PC-3 (cell line): ENCODE results near the gene SCO2. TPM values are rescaled to one million over a fixed set of nuclear protein-coding genes. Genes with fewer than 3 reads are reported as not detected.
A peak's percentile ranks its signal among the peaks of the same experiment; 100 is the strongest.

Source experiments
- ATAC-seq: fragments of 200-7000 bp; cut with Tn5 transposase; 2 replicates; pipeline ENCODE4 v1.9.1; 2020; ENCODE audit warnings: mild to moderate bottlenecking, moderate library complexity
- BruUV-seq: library from RNA; stranded (reverse); fragments of 400-500 nt; replicated peaks from 2 replicates; lab custom pipeline; 2021; lab: Mats Ljungman, UMichigan
- CTCF ChIA-PET: fragments of 300-600 bp; sonication (Branson Sonifier 250); formaldehyde crosslinking; loops from one replicate; lab custom pipeline; 2022; ENCODE audit warnings: antibody characterized with exemption; lab: Charles Lee
- POLR2A ChIA-PET: fragments of 300-600 bp; sonication (Branson Sonifier 250); formaldehyde crosslinking; loops from one replicate; lab custom pipeline; 2022; ENCODE audit warnings: antibody characterized with exemption; ENCODE audit not compliant: unreplicated experiment; lab: Charles Lee
- DNase-seq: peaks from one replicate; pipeline ENCODE4 v3.0.0-alpha.2; 2015
- H2AFZ ChIP-seq: fragments of 300-600 bp; sonication (generic); 2 replicates; pipeline ENCODE4 v1.6.0; 2016; ENCODE audit warnings: antibody characterized with exemption, low read length
- H3F3A ChIP-seq: fragments of 300-600 bp; sonication (generic); one replicate; pipeline ENCODE4 v1.6.0; 2017; ENCODE audit warnings: antibody characterized with exemption, low read length, control low read depth, mild to moderate bottlenecking; ENCODE audit not compliant: unreplicated experiment
- H3K27ac ChIP-seq: fragments of 300-600 bp; sonication (generic); 2 replicates; pipeline ENCODE4 v1.5.1; 2016; ENCODE audit warnings: mild to moderate bottlenecking, low read length
- H3K27me3 ChIP-seq: fragments of 300-600 bp; sonication (generic); 2 replicates; pipeline ENCODE4 v1.6.1; 2016; ENCODE audit warnings: low read length, mixed read lengths
- H3K36me3 ChIP-seq: fragments of 300-600 bp; sonication (generic); 2 replicates; pipeline ENCODE4 v1.6.1; 2016; ENCODE audit warnings: low read depth, mixed run types, low read length, mixed read lengths
- H3K4me1 ChIP-seq: fragments of 300-600 bp; sonication (generic); 2 replicates; pipeline ENCODE4 v1.5.1; 2016; ENCODE audit warnings: low read length; ENCODE audit not compliant: insufficient read depth
- H3K4me2 ChIP-seq: fragments of 300-600 bp; sonication (generic); 2 replicates; pipeline ENCODE4 v1.6.0; 2016; ENCODE audit warnings: low read length
- H3K4me3 ChIP-seq: fragments of 300-600 bp; sonication (generic); 2 replicates; pipeline ENCODE4 v1.5.1; 2016; ENCODE audit warnings: mild to moderate bottlenecking, low read length, mixed read lengths
- H3K79me2 ChIP-seq: fragments of 300-600 bp; sonication (generic); 2 replicates; pipeline ENCODE4 v1.6.1; 2017; ENCODE audit warnings: low read length, mixed read lengths
- H3K9ac ChIP-seq: fragments of 300-600 bp; sonication (generic); 2 replicates; pipeline ENCODE4 v1.6.0; 2016; ENCODE audit warnings: mild to moderate bottlenecking, low read length
- H3K9me2 ChIP-seq: fragments of 300-600 bp; sonication (generic); replicated peaks from 2 replicates; pipeline ENCODE4 v1.6.1; 2016; ENCODE audit warnings: mixed run types, low read length, mixed read lengths
- H3K9me3 ChIP-seq: fragments of 300-600 bp; sonication (generic); 2 replicates; pipeline ENCODE4 v1.6.1; 2016; ENCODE audit warnings: low read length, mixed read lengths
- H4K20me1 ChIP-seq: fragments of 300-600 bp; sonication (generic); 2 replicates; pipeline ENCODE4 v1.6.1; 2016; ENCODE audit warnings: low read length, mixed read lengths
- CTCF ChIP-seq: fragments of 300-600 bp; sonication (generic); conservative IDR thresholded peaks from 2 replicates; pipeline ENCODE4 v1.5.1; 2017; ENCODE audit warnings: antibody characterized with exemption, low read depth, mild to moderate bottlenecking, low read length
- EZH2 ChIP-seq: fragments of 300-600 bp; sonication (generic); IDR thresholded peaks from one replicate; pipeline ENCODE4 v1.6.1; 2017; ENCODE audit warnings: antibody characterized with exemption, mild to moderate bottlenecking, low read length; ENCODE audit not compliant: unreplicated experiment
- EZH2phosphoT487 ChIP-seq: fragments of 300-600 bp; sonication (generic); IDR thresholded peaks from 2 replicates; pipeline ENCODE4 v1.6.1; 2018; ENCODE audit warnings: mild to moderate bottlenecking, antibody characterized with exemption, low read length, borderline replicate concordance
- intact Hi-C: fragments of 100-400 bp; cut with micrococcal nuclease; formaldehyde crosslinking; loops from 2 replicates; pipeline ENCODE4 v1.9.0; 2023
- total RNA-seq: library from RNA; depleted of rRNA; stranded (reverse); fragments of >200 nt; gene quantifications from 2 replicates; pipeline ENCODE4 v1.2.3, GENCODE V29; 2014

The SCO2 gene
- total RNA-seq, 1 experiment from 2014 or later, result 5.8 TPM

- ATAC-seq, result no peak
- ChIA-PET CTCF (interaction anchor here (2.7 kb wide), 1 partner anchor 97 kb away, joined by 16 read pairs; no protein-coding TSS in a partner anchor), POLR2A (no interaction called here)
- peaks cover 9% of the 10 kb centered on the region; the same call in 1 of the 2 replicates for H3K4me1 ChIP-seq
- H3K4me3 ChIP-seq, result peak overlapping the region; percentile 81
- no peaks in the 10 kb centered on the region; the same call in 1 of the 2 replicates for H3K36me3 ChIP-seq
- peak overlapping the region; percentile 78; the same call in 1 of the 2 replicates for H3K27ac ChIP-seq
- H4K20me1 ChIP-seq, result no peaks in the 10 kb centered on the region; the same call in 1 of the 2 replicates
- no peaks in the 10 kb centered on the region for H3K9me3 ChIP-seq
- H3K4me2 ChIP-seq, result peak overlapping the region; percentile 98
- no peaks in the 10 kb centered on the region for H3K27me3 ChIP-seq
- DNase-seq, result no peak
- H3F3A ChIP-seq, result no peaks in the 10 kb centered on the region
- peak overlapping the region; percentile 94 for H3K9ac ChIP-seq
- TF ChIP-seq EZH2phosphoT487, result no peak
- no peak for TF ChIP-seq CTCF
- TF ChIP-seq EZH2, result no peak
- no TSS peak for BruUV-seq
- H3K79me2 ChIP-seq, result peaks cover 25% of the 10 kb centered on the region
- intact Hi-C loops, result no loop called here
- H2AFZ ChIP-seq, result no peak overlapping the region
- no peaks in the 10 kb centered on the region for H3K9me2 ChIP-seq
Measured at GRCh38 chr22:50523806-50524675, 1.4 kb downstream of the SCO2 start.

- Histone ChIP-seq H3F3A (no peaks in the 10 kb centered on the region), H3K79me2 (peaks cover 25% of the 10 kb centered on the region), H3K4me2 (0 out of 2 replicates have a peak overlapping the region, but pooled peaks have one; percentile 98), H3K9me3 (no peaks in the 10 kb centered on the region), H3K27ac (no peak overlapping the region), H3K4me3 (no peak overlapping the region), H3K27me3 (no peaks in the 10 kb centered on the region), H3K9ac (no peak overlapping the region), H3K4me1 (peaks cover 9% of the 10 kb centered on the region; the same call in 1 of the 2 replicates), H4K20me1 (no peaks in the 10 kb centered on the region; the same call in 1 of the 2 replicates), H3K9me2 (no peaks in the 10 kb centered on the region), H3K36me3 (no peaks in the 10 kb centered on the region; the same call in 1 of the 2 replicates), H2AFZ (no peak overlapping the region)
- intact Hi-C loops, result no loop called here
- ATAC-seq (no peak), DNase-seq (no peak)
- POLR2A ChIA-PET, result no interaction called here
- CTCF ChIA-PET, result no interaction called here
- BruUV-seq, result no TSS peak
- TF ChIP-seq CTCF (no peak), EZH2 (no peak), EZH2phosphoT487 (no peak)
Measured at GRCh38 chr22:50523458-50523805, 2.0 kb downstream of the SCO2 start.
